SKM-1 (cell line): ENCODE data around the gene SMIM17.

Experiments
- DNase-seq: peaks from one replicate; lab custom pipeline; 2025; ENCODE audit not compliant: unreplicated experiment; lab: John Stamatoyannopoulos, UW

The SMIM17 gene

GRCh38 chr19:56642711-56643459, at the start of gene SMIM17:
TSS of gene SMIM17 (plus strand) at chr19:56643159. CDS start at chr19:56645668, 2,509 bp downstream.
- no peak for DNase-seq

- DNase-seq: no peak
These were observed 48.5 kb upstream of the SMIM17 start for GRCh38 chr19:56594446-56594782.

GRCh38 chr19:56594783-56595547, 48.0 kb upstream of the SMIM17 start, which contains the start of gene ZNF71:
TSS of gene ZNF71 (plus strand) at chr19:56595302. CDS start at chr19:56601559, 6,257 bp downstream.
- DNase-seq: peak; percentile 28

GRCh38 chr19:56595548-56595899, 47.4 kb upstream of the SMIM17 start:
- DNase-seq: no peak

- no peak for DNase-seq
These were observed 46.3 kb upstream of the SMIM17 start for GRCh38 chr19:56596676-56597075.

GRCh38 chr19:56597696-56598095, 45.3 kb upstream of the SMIM17 start:
- DNase-seq: no peak

GRCh38 chr19:56601375-56601774, 41.6 kb upstream of the SMIM17 start:
- no peak for DNase-seq

GRCh38 chr19:56603829-56604228, 39.1 kb upstream of the SMIM17 start:
- DNase-seq: no peak

- no peak for DNase-seq
These were observed 34.5 kb upstream of the SMIM17 start for GRCh38 chr19:56608274-56608964.

GRCh38 chr19:56611288-56611687, 31.7 kb upstream of the SMIM17 start:
- no peak for DNase-seq

GRCh38 chr19:56612737-56613136, 30.2 kb upstream of the SMIM17 start:
- no peak for DNase-seq

GRCh38 chr19:56613639-56614038, 29.3 kb upstream of the SMIM17 start:
- DNase-seq: no peak

GRCh38 chr19:56617531-56617930, 25.4 kb upstream of the SMIM17 start:
- no peak for DNase-seq

GRCh38 chr19:56619121-56619520, 23.8 kb upstream of the SMIM17 start:
- DNase-seq: no peak

GRCh38 chr19:56622374-56622773, 20.6 kb upstream of the SMIM17 start:
- no peak for DNase-seq

GRCh38 chr19:56623006-56623405, 20.0 kb upstream of the SMIM17 start:
- DNase-seq: no peak

- no peak for DNase-seq
These were observed 17.3 kb upstream of the SMIM17 start for GRCh38 chr19:56625708-56626107.

GRCh38 chr19:56633021-56633420, 9.9 kb upstream of the SMIM17 start:
- DNase-seq: no peak

- no peak for DNase-seq
These were observed 4.9 kb upstream of the SMIM17 start for GRCh38 chr19:56637976-56638555.

- DNase-seq: no peak
These were observed 3.7 kb upstream of the SMIM17 start for GRCh38 chr19:56639217-56639616.

GRCh38 chr19:56643460-56643955, 549 bp downstream of the SMIM17 start:
- DNase-seq: no peak
